Measurements from ENCODE around the gene ADI1. TPM values are rescaled to one million over a fixed set of nuclear protein-coding genes. Genes with fewer than 3 reads are reported as not detected.
A peak's percentile ranks its signal among the peaks of the same experiment; 100 is the strongest.
"Not testable (repeated sequence)": the region's sequence is repeated elsewhere in the genome, so short reads cannot be mapped to it uniquely, and the experiment has no call there.

The ADI1 gene
- total RNA-seq, 1 donor from 2014 or later: 40.9 TPM

- no peaks in the 10 kb centered on the region for H3K9me3 ChIP-seq
- DNase-seq (ENCODE audit: low spot score in 2 of 2): no peak
- H3K4me1 ChIP-seq: peaks cover 4 to 14% of the 10 kb centered on the region in 2 donors
- intact Hi-C loops (cut with DNase I): loop anchor here (1.0 kb wide), 2 partner anchors 25 to 57 kb away; partner anchors contain the start of gene RPS7
- H3K4me3 ChIP-seq: peak overlapping the region; percentile 84 to 93
- peaks cover 15 to 17% of the 10 kb centered on the region in 2 donors for H3K36me3 ChIP-seq
- H3K27me3 ChIP-seq: no peaks in the 10 kb centered on the region
- TF ChIP-seq CTCF (IDR thresholded peaks at IDR 0.05): no peak
- peak overlapping the region; percentile 97 to 100 for H3K27ac ChIP-seq
Measured at GRCh38 chr2:3517948-3518495, 1.3 kb downstream of the ADI1 start.

GRCh38 chr2:3516831-3517230, 2.5 kb downstream of the ADI1 start:
- Histone ChIP-seq H3K27me3 (no peaks in the 10 kb centered on the region), H3K36me3 (peaks cover 27 to 29% of the 10 kb centered on the region in 2 donors), H3K4me1 (peaks cover 3 to 4% of the 10 kb centered on the region in 2 donors), H3K27ac (no peak overlapping the region), H3K9me3 (no peaks in the 10 kb centered on the region), H3K4me3 (no peak overlapping the region)
- intact Hi-C loops (cut with DNase I): no loop called here
- no peak for DNase-seq (ENCODE audit: low spot score in 2 of 2)
- TF ChIP-seq CTCF (IDR thresholded peaks at IDR 0.05): no peak

- intact Hi-C loops (cut with DNase I); H3K9me3 ChIP-seq; H3K4me3 ChIP-seq; H3K27me3 ChIP-seq; H3K4me1 ChIP-seq; H3K27ac ChIP-seq; DNase-seq (ENCODE audit: low spot score in 2 of 2): not testable (repeated sequence)
- H3K36me3 ChIP-seq: peaks cover 37 to 42% of the 10 kb centered on the region in 2 donors
Measured at GRCh38 chr2:3515438-3515837, 3.9 kb downstream of the ADI1 start.

- no peak overlapping the region for H3K4me3 ChIP-seq
- TF ChIP-seq CTCF (IDR thresholded peaks at IDR 0.05): no peak
- H3K9me3 ChIP-seq: no peaks in the 10 kb centered on the region
- H3K4me1 ChIP-seq: peaks cover 0 to 3% of the 10 kb centered on the region in 2 donors
- no peak overlapping the region for H3K27ac ChIP-seq
- H3K27me3 ChIP-seq: no peaks in the 10 kb centered on the region
- no peak for DNase-seq (ENCODE audit: low spot score in 2 of 2)
- peaks cover 44 to 58% of the 10 kb centered on the region in 2 donors for H3K36me3 ChIP-seq
- intact Hi-C loops (cut with DNase I): no loop called here
Measured at GRCh38 chr2:3513026-3513810, 6.1 kb downstream of the ADI1 start.

- intact Hi-C loops (cut with DNase I): no loop called here
- no peaks in the 10 kb centered on the region for H3K4me1 ChIP-seq
- no peak for DNase-seq (ENCODE audit: low spot score in 2 of 2)
- no peaks in the 10 kb centered on the region for H3K9me3 ChIP-seq
- H3K27ac ChIP-seq: no peak overlapping the region
- H3K36me3 ChIP-seq: peaks cover 44 to 58% of the 10 kb centered on the region in 2 donors
- no peak overlapping the region for H3K4me3 ChIP-seq
- no peaks in the 10 kb centered on the region for H3K27me3 ChIP-seq
- TF ChIP-seq CTCF (IDR thresholded peaks at IDR 0.05): no peak
Measured at GRCh38 chr2:3512086-3512485, 7.2 kb downstream of the ADI1 start.

- no peaks in the 10 kb centered on the region for H3K9me3 ChIP-seq
- no peaks in the 10 kb centered on the region for H3K4me1 ChIP-seq
- intact Hi-C loops (cut with DNase I): no loop called here
- no peaks in the 10 kb centered on the region for H3K27me3 ChIP-seq
- no peak overlapping the region for H3K4me3 ChIP-seq
- no peak overlapping the region for H3K27ac ChIP-seq
- no peak for TF ChIP-seq CTCF (IDR thresholded peaks at IDR 0.05)
- peaks cover 24 to 65% of the 10 kb centered on the region in 2 donors for H3K36me3 ChIP-seq
- DNase-seq (ENCODE audit: low spot score in 2 of 2): no peak
Measured at GRCh38 chr2:3505771-3506170, 13.6 kb downstream of the ADI1 start.
